GM19452 (cell line): ENCODE results near the gene NCAPH2.

Experiments used
- ATAC-seq: cut with Tn5 transposase; IDR thresholded peaks from one replicate; pipeline ENCODE4 v1.9.1; 2021; ENCODE audit not compliant: unreplicated experiment

The NCAPH2 gene

DNA sequence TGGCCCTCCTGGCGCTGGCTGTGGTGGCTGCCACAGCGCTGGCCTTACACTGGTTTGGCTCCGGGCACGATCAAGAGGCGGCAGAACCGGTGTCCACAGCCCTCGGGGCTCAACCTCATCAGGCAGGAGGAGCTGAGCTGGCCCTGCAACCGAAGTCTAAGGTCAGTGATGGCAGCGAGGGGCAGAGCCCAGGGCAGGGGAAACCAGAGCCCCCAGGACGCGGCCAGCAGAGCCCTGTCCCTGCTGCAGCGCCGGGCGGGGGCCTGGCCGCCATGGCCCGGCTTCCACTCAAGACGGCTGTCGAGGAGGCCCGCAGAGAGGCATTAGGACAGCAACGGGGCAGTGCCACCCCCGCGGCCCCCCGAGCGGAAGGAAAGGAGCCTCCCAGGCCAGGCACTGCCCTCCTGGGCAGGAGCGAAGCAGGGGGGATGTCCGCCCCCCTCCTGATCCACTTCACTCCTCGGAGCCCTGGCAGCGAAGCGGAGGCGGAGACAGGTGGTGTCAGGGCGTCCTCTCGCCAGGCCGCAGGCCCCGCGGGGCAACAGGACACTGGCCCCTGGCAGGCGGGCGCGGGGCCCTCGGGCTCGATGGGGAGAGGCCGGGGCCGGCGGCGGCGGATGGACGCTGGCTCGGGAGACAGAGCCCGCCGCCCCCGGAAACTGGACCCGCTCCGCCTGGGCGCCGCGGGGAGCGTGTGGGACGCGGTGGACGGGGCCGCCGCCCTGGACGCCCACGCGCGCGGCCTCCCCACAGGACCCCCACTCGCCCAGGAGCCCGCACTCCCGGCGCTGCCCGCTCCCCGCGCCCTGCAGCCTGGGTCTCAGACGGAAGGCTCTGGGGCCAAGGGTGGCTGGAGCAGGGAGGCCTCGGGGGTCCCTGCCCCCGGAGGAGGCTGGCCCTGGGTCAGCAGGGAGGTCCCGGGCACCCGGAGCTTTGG lies 38.6 kb downstream of the NCAPH2 start:
- no peak for ATAC-seq

DNA sequence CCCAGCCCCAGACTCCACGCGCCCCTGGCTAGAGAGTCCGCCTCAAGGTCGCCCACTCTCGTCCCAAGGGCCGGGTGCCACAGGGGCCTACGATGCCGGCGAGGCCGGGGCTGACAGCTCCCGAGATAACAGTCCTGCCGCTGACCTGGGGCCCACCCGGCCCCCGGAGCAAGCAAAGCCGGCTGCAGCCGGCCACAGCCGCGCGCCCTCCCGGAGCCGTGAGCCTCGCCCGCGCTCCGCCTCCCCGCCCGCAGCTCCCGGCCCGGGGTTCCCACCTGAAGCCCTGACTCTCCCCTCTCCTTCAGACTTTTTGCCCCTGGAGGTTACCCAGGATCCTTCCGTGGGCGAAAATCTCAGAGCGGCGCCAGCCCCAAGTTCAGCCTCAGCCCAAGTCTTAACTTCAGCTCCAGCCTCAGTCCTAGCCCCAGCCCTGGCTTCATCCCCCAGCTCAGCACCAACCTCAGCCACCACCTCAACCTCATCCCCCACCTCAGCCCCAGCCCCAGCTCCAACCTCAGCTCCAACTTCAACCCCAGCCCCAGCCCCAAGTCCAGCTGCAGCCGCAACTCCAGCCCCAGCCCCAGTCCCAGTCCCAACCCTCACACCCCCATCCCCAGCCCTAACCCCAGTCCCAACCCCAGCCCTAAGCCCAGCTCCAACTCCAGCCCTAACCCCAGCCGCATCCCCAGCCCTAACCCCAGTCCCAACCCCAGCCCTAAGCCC lies 39.4 kb downstream of the NCAPH2 start:
- ATAC-seq: no peak

- ATAC-seq: no peak
Measured at GRCh38 chr22:50548040-50548920, 40.3 kb downstream of the NCAPH2 start.

- no peak for ATAC-seq
Measured at GRCh38 chr22:50548921-50549790, 41.1 kb downstream of the NCAPH2 start.

GRCh38 chr22:50550395-50550794 lies 42.4 kb downstream of the NCAPH2 start:
- ATAC-seq: no peak

- no peak for ATAC-seq
Measured at GRCh38 chr22:50551160-50551752, 43.2 kb downstream of the NCAPH2 start.

DNA sequence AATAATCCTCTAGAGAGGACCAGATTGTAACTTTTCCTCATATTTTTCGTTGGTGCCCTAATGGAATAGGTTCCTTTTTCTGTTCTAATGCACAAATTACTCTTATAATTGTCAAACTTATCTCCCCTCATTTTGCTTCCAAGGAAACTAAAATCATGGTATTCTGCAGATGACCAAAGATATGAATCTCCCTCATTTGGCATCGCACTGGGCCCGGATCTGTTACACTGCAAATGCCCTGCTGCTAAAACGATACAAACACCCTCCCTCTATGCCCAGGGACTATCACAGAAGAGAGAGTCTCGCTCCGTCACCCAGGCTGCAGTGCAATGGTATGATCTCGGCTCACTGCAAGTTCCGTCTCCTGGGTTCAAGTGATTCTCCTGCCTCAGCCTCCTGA lies 45.3 kb downstream of the NCAPH2 start:
- ATAC-seq: no peak

DNA sequence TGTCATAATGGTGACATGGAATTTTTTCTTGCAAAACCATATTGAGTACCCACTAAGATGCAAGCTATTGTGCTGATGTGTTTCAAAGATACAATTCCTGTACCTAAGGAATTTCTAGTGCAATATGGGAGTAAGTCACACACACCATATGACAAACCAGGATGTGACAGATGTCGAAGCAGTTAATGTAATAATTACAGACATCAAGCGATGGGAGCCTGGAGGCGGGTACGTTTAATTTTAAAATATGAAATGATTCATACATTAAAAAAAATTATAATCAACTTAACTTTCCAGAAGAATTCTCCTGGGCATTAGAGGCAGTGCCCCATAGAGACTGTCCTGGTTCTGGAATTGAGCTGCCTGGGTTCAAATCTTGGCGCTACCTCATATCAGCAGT lies 48.7 kb downstream of the NCAPH2 start:
- no peak for ATAC-seq

DNA sequence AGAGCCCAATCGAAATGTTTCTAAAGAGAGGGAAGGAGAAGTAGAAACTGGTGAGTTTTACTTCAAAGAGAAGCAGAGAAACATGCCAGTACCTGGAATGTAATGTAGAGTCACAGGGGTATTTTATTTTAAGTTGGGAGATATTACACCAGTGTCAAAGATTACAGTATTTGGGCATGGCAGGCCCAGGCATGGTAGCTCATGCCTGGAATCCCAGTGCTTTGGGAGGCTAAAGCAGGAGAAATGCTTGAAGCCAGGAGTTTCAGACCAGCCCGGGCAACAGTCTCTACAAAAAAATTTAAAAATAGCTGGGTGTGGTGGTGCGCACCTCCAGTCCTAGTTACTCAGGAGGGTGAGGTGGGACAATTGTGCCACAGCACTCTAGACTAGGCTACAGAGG lies 52.0 kb downstream of the NCAPH2 start:
- no peak for ATAC-seq

GRCh38 chr22:50561401-50562358 lies 53.7 kb downstream of the NCAPH2 start:
- ATAC-seq: no peak

- ATAC-seq: peak; percentile 93
Measured at GRCh38 chr22:50562523-50563412, 54.7 kb downstream of the NCAPH2 start, which contains the start of gene SYCE3. Gene SYCE3, minus strand, starts transcription at chr22:50562919. Its CDS starts 6,514 bp downstream, at chr22:50556405.

GRCh38 chr22:50563413-50564160 lies 55.6 kb downstream of the NCAPH2 start:
- no peak for ATAC-seq

GRCh38 chr22:50564289-50564688 lies 56.3 kb downstream of the NCAPH2 start:
- ATAC-seq: no peak

- no peak for ATAC-seq
Measured at GRCh38 chr22:50567721-50568252, 59.8 kb downstream of the NCAPH2 start.

DNA sequence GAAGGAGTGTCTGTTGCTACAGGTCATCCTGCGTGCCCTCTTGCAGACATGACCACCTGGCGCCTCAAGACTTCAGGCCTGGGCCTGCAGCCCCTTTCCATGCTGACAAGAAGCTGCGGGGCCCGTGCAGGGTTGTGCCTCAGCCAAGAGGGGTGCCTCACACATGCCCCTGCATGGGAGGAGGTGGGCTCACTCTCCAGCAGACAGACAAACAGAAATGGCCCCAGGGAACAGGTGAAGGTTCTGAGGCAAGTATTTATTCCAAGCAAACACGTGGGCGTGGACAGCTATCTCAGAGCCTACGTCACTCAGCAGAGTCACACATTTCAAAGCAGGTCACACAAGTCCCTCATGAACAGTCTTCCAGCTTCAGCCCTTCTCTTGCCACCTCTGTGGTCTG lies 60.6 kb downstream of the NCAPH2 start:
- no peak for ATAC-seq

- no peak for ATAC-seq
Measured at GRCh38 chr22:50569041-50569459, 61.0 kb downstream of the NCAPH2 start.
